C4-2B (cell line): Measurements from ENCODE around the gene LIM2.

Experiments used
- ZFX ChIP-seq: fragments of 450-650 bp; IDR thresholded peaks from 2 replicates; pipeline ENCODE4 v1.6.1; 2017
- TF ChIP-seq, protein P1 (sequence below): fragments of 450-650 bp; conservative IDR thresholded peaks from 2 replicates; pipeline ENCODE4 v1.5.1; 2017; ENCODE audit warnings: mild to moderate bottlenecking

DNA sequence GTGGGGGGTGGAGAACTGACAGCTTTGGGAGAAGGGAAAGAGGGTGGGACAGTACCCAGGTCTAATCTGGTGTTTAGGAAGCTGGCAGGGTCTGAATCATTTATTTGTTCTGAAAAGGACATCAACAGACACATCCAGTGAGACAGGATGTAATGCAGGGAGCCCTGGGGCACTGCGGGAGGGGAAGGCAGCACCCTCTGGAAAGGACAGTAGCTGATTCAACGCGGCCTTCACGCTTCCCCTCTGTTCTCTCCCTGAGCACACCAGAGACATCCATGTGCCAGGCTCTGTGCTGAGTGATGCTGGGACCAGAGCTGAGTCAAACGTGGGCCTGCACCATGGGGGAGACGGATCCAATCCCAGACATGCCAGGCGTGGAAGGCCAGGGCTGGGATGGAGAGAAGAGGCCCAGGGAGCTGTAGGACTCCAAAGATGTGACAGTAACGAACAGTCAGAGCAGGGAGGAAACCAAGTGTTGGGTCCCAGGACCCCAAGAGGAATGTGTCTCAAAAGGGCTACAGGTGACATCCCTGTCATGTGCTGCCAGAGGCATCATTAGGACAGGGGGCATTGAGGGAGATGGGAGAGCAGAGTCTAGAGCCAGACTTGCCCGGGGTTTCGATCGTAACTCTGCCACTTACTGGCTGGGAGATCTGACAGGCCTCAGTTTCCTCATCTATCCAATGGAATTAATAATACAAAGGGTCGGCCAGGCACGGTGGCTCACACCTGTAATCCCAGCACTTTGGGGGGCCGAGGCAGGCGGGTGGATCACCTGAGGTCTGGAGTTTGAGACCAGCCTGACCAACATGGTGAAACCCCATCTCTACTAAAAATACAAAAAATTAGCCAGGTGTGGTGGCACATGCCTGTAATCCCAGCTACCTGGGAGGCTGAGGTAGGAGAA lies 23.3 kb downstream of the LIM2 start:
- TF ChIP-seq, protein P1, sequence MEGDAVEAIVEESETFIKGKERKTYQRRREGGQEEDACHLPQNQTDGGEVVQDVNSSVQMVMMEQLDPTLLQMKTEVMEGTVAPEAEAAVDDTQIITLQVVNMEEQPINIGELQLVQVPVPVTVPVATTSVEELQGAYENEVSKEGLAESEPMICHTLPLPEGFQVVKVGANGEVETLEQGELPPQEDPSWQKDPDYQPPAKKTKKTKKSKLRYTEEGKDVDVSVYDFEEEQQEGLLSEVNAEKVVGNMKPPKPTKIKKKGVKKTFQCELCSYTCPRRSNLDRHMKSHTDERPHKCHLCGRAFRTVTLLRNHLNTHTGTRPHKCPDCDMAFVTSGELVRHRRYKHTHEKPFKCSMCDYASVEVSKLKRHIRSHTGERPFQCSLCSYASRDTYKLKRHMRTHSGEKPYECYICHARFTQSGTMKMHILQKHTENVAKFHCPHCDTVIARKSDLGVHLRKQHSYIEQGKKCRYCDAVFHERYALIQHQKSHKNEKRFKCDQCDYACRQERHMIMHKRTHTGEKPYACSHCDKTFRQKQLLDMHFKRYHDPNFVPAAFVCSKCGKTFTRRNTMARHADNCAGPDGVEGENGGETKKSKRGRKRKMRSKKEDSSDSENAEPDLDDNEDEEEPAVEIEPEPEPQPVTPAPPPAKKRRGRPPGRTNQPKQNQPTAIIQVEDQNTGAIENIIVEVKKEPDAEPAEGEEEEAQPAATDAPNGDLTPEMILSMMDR, result no peak
- no peak for TF ChIP-seq ZFX
